GM19324 (cell line): Measurements from ENCODE around the gene DPP7.

Experiments
- ATAC-seq: cut with Tn5 transposase; IDR thresholded peaks from one replicate; pipeline ENCODE4 v1.9.1; 2021; ENCODE audit warnings: mild to moderate bottlenecking, moderate library complexity; ENCODE audit not compliant: unreplicated experiment, low FRiP score

The DPP7 gene

DNA sequence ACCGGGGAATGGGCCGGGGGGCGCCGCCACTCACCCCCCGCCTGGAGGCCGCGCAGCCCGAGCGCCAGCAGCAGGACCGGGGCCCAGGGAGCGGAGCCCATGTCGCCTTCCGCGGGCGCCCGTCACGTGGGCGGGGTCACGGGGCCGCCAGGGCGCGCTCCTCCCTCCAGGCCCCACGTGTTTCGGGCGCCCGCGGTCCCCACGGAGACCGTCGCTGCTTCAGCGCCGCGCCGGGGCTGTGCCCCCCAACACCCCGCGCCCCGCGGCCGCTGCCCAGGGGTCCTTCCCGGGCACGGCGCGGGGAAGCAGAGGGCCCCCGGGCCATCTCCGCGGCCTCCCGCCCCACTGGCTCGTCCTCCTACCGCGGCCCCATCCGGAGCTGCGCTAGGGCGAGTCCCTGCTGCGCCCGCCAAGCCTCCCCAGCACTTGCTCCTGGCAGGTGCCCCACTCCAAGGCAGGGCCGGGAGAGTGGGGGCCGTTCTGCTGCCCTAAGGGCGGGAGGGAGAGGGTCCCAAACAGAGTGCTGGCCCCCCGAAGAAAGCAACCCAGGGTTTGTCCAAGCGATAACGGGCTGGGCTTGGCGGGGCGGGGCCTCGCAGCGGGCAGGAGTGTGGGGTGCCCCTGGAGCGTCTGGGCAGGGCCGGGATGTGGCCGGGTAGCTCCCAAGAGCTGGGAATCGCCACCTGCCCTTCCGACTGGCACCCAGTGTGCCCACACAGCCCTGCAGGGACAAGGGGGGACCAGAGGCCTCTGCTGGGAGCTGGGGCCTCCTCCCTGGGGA, at the start of gene DPP7:
Gene DPP7 (minus strand): TSS at position 121 of the 781 bp plus-strand sequence. CDS start 20 bp downstream, at position 101.
- ATAC-seq = peak; percentile 79

DNA sequence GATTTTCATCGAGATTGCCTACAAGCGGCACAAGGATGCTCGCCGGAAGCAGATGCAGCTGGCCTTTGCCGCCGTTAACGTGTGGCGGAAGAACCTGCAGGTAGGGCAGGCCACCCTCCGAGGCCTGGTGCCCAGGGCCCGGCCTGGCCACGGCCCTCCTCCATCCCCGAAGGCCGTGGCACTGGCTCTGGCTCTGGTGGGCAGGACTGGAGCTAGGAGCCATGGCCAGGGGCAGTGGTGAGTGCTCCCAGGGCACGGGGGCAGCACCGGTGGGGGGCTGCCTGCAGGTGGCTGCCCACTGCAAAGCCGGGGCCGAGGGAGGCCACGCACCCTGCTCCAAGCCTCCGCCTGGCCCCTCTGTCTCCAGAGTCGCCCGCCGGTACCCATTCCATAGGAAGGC, 49.3 kb upstream of the DPP7 start:
- no peak for ATAC-seq

DNA sequence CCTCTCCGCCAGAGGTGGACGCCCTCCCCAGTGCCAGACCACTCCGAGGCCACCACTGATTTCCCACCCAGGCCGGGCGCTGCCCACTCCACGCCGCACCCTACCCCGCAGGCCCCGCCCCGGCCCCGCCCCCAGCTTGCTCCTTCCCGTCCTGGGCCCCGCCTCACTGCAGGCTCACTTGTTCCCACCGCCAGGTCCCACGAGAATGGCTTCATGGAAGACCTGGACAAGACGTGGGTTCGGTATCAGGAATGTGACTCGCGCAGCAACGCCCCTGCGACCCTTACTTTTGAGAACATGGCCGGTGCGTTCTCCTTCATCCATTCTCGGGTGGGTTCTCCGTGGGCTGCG, 48.8 kb upstream of the DPP7 start:
- ATAC-seq = no peak

DNA sequence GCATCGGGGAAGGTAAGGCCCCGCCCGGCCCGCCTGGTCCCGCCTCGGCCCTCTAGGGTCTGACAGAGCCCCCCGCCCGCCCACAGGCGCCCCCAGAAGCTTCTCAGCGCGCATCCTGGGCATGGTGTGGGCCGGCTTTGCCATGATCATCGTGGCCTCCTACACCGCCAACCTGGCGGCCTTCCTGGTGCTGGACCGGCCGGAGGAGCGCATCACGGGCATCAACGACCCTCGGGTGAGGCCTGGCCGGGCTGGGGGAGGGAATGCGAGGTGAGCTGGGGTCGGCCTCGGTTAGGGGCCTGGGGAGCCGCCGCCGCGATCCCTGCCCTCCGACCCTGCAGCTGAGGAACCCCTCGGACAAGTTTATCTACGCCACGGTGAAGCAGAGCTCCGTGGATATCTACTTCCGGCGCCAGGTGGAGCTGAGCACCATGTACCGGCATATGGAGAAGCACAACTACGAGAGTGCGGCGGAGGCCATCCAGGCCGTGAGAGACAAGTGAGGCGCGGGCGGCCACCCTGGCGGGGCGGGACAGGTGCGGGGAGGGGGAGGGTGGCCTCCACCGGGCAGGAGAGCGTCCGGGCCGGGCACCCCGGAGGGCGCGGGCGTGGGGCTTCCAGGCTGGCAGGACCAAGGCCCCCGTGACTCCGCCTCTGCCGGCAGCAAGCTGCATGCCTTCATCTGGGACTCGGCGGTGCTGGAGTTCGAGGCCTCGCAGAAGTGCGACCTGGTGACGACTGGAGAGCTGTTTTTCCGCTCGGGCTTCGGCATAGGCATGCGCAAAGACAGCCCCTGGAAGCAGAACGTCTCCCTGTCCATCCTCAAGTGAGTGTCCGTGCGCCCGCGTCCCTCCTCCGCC, 48.2 kb upstream of the DPP7 start:
- no peak for ATAC-seq

DNA sequence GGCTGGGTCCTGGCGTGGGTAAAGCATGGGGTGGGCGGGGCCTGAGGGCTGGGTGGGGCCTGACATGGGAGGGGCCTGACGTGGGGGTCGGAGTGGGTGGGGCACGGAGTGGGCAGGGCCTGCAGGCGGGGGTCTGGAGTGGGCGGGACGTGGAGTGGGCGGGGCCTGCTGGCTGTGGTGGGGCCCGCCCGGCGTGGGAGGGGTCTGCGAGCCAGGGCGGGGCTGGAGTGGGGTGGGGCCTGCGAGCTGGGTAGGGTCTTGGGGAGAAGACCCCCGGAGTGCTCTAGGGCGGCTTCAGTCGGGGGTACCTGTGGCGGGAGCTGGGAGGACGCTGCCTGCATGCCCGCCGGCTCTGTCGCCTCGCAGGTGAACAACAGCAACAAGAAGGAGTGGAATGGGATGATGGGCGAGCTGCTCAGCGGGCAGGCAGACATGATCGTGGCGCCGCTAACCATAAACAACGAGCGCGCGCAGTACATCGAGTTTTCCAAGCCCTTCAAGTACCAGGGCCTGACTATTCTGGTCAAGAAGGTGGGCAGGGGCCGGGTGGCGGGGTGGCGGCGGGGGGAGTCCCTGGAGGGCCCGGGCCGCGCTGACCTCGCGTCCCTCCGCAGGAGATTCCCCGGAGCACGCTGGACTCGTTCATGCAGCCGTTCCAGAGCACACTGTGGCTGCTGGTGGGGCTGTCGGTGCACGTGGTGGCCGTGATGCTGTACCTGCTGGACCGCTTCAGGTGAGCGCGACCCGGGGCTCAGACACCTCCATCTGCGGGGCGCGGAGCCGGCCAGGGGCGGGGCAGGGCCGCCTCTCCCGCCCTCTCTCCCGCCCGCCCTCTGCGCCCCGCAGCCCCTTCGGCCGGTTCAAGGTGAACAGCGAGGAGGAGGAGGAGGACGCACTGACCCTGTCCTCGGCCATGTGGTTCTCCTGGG, 47.3 kb upstream of the DPP7 start:
- no peak for ATAC-seq

DNA sequence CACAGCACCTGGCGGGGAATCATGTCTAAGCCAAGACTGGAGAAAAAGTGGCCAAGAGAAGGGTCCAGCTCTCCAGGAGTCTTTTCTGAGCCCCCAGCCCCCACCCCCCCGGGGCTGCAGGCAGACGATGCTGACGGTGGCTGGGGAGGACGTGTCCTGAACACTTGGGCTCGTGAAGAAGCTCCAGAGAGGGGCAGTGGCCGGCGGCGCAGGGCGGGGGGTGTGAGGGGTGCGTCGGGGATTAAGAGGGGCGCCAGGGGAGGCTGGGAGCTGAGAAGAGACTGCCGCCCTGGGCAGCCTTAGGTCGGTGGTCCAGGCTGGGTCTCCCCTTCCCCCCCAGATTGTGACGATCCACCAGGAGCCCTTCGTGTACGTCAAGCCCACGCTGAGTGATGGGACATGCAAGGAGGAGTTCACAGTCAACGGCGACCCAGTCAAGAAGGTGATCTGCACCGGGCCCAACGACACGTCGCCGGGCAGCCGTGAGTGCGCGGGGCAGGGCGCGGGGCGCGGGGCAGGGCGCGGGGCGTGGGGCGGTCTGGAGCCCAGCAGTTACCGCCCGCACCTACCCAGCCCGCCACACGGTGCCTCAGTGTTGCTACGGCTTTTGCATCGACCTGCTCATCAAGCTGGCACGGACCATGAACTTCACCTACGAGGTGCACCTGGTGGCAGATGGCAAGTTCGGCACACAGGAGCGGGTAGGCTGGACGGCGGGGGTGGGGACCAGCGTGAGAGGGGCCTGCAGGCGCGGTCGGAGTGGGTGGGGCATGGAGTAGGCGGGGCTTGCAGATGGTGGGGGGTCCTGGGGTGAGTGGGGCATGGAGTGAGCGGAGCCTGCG, 46.4 kb upstream of the DPP7 start:
- no peak for ATAC-seq

DNA sequence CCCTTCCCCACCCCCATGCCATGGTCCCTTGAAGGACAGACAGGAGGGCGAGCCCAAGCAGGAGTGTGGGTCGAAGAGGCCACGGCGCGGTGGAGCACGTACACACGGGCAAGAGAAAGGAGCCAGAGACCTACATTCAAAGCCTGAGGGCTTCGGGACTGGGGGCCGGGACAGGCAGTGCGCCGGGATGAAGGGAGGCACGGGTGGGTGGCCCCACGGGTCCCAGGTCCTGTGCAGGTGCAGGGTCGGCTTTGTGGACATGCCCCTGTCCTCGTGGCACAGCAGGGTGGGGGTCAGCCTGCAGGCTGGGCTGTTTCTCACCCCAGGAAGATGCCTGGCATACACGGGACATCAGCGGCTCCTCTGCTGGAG, 45.5 kb upstream of the DPP7 start:
- ATAC-seq = no peak

DNA sequence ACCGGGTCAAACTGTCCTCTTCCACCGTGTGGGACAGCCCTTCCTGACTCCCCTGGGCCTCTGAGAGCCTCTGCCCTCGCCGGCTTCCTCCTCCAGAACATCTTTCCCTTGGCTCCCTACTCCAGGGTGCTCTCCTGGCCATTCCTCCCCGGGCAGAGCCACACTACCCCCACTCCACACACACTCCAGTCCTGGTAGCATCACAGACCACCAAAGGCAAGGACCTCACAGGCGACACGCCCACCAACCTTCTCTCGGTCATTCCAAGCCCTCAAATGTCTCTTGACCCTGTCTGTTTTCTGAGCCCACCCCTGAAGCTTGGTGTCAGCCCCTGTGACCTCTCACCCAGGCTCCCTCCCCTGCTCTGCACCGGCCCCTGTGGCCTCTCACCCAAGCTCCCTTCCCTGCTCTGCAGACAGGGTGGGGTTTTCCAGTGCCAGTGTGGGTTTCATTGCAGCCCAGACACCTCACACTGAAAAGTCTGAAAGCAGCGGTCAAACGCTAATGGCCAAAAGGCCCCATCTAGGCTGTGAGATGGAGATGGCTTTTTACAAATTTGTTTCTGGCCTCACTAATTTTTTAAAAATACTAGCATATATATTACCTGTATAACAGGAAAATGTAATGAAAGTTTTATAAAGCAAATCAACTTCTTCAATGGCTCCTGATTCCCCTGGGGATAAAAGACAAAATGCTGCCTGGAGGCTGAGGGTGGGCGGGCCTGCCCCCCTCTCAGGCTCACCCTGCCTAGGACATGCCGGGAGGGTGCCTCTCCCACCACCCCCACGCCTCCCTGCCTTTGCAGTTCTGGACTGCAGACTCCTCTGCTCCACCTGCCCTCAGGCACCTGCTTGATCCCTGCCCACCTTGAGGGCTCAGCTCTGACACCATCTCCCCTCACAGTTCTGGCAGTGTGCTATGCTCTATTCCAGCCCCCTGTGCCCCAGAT, 44.8 kb upstream of the DPP7 start:
- ATAC-seq = no peak

DNA sequence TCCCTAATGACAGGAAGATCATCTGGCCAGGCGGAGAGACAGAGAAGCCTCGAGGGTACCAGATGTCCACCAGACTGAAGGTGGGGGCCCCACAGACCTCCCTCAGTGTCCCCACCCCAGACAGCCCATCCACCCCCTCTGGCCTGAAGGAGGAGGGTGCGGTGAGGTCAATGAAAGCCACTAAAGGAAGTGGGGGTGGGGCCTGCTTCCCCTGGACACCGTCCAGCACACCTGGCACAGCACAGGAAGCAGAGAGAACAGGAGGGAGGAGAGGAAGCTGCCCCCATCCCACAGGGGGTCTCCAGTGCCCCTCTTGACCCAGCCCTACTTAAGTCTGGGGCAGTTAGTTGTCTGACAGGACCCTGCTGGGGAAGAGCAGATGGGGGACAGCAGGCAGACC, 44.1 kb upstream of the DPP7 start:
- no peak for ATAC-seq

DNA sequence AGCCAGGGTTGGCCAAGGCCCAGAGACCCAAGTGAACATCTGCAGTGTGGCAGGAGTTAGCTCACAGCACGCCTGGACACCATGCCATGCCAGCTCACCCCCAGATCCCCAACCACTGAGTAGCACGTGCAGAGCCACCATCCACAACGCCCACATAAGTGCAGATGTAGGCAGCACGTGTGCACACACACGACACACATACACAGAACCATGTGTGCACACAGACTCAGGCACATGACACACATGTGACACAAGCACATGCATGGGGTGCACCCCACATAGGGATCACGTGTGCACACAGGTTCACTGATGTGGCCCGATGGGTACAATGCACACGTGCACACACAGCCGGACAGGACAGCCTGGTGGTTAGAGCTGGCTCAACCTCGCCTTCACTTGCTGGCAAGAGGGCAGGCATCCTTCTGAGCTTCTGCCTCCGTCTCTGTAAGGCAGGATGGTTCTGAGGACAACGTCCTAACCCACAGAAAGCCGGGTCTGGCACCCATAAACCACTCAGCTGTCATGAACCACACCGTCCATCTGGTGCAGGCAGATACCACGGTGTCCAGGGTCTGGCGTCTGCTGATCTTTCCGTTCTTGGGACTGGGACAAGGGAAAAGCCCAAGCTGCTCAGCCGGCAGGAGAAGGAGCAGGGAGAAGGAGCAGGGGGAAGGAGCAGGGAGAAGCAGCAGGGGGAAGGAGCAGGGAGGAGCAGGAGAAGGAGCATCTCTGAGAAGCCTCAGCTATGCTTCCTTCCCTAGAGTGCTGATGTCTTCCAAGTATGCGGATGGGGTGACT, 43.3 kb upstream of the DPP7 start:
- ATAC-seq = no peak

DNA sequence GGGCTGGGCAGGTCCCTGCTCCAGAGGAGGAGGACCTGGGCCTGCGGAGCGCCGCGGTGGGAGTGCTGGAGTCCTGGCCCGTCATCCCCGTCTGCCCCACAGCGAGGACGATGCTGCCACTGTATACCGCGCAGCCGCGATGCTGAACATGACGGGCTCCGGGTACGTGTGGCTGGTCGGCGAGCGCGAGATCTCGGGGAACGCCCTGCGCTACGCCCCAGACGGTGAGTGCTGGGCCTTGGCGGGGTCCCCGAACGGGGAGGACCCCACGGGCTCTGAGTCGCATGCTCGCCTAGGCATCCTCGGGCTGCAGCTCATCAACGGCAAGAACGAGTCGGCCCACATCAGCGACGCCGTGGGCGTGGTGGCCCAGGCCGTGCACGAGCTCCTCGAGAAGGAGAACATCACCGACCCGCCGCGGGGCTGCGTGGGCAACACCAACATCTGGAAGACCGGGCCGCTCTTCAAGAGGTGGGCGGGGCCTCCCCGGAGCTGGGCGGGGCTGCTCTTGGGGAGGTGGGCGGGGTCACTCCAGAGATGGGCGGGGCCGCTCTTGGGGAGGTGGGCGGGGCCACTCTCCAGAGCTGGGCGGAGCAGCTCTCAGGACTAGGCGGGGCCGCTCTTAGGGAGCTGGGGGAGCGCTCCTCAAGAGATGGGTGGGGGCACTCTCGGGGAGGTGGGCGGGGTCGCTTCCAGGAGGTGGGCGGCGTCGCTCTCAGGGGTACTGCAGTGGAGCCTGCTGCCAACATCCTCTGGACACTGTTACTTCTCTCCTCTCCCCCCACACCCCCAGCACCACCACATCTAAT, 42.2 kb upstream of the DPP7 start:
- no peak for ATAC-seq

DNA sequence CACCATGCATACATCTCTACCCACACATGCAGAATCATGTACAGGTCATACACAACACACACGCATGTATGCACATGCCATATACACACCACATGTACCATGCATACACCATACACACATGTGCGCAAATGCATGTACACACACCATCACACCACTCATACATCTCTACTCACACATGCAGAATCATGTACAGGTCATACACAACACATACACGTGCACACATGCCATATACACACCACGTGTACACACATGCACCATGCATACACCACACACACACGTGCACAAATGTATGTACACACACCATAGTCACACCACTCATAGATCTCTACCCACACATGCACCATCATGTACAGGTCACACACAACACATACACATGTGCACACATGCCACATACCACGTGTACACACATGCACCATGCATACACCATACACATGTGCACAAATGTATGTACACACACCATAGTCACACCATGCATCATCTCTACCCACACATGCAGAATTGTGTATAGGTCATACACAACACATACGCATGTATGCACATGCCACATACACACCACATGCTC, 38.4 kb upstream of the DPP7 start:
- no peak for ATAC-seq

DNA sequence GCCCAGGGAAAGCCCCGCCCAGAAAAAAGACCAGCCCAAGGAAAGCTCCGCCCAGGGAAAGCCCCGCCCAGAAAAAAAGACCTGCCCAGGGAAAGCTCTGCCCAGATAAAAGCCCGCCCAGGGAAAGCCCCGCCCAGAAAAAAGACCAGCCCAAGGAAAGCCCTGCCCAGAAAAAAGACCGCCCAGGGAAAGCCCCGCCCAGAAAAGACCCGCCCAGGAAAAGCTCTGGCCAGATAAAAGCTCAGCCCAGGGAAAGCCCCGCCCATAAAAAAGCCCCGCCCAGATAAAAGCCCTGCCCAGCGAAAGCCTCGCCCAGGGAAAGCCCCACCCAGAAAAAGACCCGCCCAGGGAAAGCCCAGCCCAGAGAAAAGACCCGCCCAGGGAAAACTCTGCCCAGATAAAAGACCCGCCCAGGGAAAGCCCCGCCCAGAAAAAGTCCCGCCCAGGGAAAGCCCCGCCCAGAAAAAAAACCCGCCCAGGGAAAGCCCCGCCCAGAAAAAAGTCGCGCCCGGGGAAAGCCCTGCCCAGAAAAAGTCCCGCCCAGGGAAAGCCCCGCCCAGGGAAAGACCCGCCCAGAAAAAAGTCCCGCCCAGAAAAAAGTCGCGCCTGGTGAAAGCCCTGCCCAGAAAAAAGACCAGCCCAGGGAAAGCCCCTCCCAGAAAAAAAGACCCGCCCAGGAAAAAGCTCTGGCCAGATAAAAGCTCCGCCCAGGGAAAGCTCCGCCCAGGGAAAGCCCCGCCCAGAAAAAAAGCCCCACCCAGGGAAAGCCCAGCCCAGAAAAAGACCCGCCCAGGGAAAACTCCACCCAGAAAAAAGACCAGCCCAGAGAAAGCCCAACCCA, 36.3 kb upstream of the DPP7 start:
- ATAC-seq = no peak

DNA sequence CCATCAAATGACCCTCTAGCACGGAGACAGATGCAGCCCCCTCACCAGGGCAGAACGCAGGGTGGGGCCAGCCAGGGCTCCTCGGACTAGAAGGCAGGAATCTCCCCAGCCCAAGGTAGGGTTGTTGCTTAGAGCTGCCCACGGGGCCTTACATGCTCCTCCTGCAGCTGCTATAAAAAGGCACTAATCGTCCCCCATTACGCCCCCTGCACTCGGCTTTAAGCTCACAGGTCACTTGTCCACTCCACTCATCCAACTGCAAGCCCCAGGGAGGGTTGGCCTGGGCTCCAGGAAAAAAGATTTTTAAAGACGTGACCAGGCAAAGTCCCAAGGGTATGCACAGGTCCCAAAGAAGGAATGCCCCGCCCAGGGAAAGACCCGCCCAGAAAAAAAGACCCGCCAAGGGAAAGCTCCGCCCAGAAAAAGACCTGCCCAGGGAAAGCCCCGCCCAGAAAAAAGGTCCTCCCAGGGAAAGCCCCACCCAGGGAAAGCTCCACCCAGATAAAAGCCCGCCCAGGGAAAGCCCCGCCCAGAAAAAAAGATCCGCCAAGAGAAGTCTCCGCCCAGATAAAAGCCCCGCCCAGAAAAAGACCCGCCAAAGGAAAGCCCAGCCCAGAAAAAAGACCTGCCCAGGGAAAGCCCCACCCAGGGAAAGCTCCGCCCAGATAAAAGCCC, 35.5 kb upstream of the DPP7 start:
- ATAC-seq = no peak

DNA sequence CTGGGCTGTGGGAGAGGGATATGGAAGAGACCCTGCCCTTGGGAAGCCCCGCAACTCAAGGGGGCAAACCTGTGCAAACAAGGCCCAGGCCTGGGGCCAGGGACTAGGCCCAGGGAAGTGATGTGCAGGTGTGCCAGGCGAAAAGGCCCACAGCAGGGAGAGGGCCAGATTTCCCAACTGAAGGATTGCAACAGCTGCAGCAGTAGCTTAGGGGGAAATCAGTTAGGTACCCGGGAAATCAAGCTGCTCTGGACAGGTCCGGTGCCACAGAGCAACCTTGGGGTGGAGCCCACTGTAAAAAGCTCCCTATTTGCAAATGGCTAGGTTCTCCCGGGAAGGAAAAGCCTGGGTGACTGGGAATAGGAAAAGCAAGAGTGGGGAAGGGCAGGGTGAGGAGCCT, 34.8 kb upstream of the DPP7 start:
- ATAC-seq = no peak

DNA sequence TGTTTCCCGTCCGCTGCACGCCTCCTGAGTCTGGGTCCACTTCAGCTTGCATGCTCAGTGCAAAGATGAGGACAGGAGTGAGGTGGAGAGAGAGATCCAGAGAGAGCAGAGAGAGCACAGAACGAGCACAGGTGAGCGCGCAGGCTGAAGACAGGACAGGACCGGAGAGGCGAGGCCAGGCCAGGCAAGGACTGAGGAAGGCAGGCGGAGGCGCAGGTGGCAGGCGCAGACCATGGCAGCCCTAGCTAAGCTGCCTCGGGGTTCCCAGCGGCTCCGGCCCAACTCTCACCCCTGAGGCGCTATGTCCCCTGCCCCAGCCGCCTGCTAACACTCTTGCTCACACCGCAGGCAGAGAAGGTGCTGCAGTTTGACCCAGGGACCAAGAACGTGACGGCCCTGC, 34.1 kb upstream of the DPP7 start:
- ATAC-seq = no peak
